K562 treated with DMSO at 1 percent for 4 hours (cell line): ENCODE measurements around the gene TIGD6. TPM values are rescaled to one million over a fixed set of nuclear protein-coding genes. Genes with fewer than 3 reads are reported as not detected.

ENCODE experiments used
- total RNA-seq: library from RNA; unstranded; fragments of 300-600 nt; gene quantifications from 2 replicates; pipeline ENCODE4 v1.2.3, GENCODE V29; 2022; ENCODE audit not compliant: insufficient read depth

The TIGD6 gene
- 2.9 and 3.1 TPM in 2 replicates for total RNA-seq

GRCh38 chr5:150000256-150000989 lies at the start of gene TIGD6, which contains the start of gene HMGXB3:
Gene TIGD6 (minus strand): TSS chr5:150000654. CDS start chr5:149996348, 4,306 bp downstream.
Gene HMGXB3 (plus strand): TSS chr5:150000739. CDS start chr5:150004853, 4,114 bp downstream.

GRCh38 chr5:149960272-149961185 lies 39.9 kb downstream of the TIGD6 start, which contains the start of gene SLC26A2:
Gene SLC26A2 (plus strand): TSS chr5:149960758. CDS start chr5:149977653, 16,895 bp downstream.

GRCh38 chr5:149944666-149945065 lies 55.8 kb downstream of the TIGD6 start, which contains the start of gene PDE6A:
Gene PDE6A (minus strand): TSS chr5:149944793. CDS start chr5:149944673, 120 bp downstream.

Other genes starting within 250 kb of the TIGD6 start
- gene PDE6A, start 55.9 kb downstream of the TIGD6 start, total RNA-seq = not detected in 2 replicates
- gene SLC26A2, start 39.9 kb downstream of the TIGD6 start, total RNA-seq = 3.3 and 5.4 TPM in 2 replicates
- 31.0 and 40.4 TPM in 2 replicates for gene HMGXB3, start 85 bp upstream of the TIGD6 start, total RNA-seq
- not detected in 2 replicates for gene CSF1R, start 85.9 kb upstream of the TIGD6 start, total RNA-seq
- not detected in 2 replicates for gene PDGFRB, start 155.2 kb upstream of the TIGD6 start, total RNA-seq
- gene CDX1, start 166.1 kb upstream of the TIGD6 start, total RNA-seq = not detected in 2 replicates
- not detected in 2 replicates for gene SLC6A7, start 189.4 kb upstream of the TIGD6 start, total RNA-seq